HG03175 (cell line): ENCODE data around the gene C17orf78.
"Not testable (repeated sequence)": the region's sequence is repeated elsewhere in the genome, so short reads cannot be mapped to it uniquely, and the experiment has no call there.

ENCODE experiments used
- ATAC-seq: cut with Tn5 transposase; IDR thresholded peaks from one replicate; pipeline ENCODE4 v1.9.1; 2021; ENCODE audit warnings: mild to moderate bottlenecking, moderate library complexity; ENCODE audit not compliant: unreplicated experiment

Gene C17orf78

DNA sequence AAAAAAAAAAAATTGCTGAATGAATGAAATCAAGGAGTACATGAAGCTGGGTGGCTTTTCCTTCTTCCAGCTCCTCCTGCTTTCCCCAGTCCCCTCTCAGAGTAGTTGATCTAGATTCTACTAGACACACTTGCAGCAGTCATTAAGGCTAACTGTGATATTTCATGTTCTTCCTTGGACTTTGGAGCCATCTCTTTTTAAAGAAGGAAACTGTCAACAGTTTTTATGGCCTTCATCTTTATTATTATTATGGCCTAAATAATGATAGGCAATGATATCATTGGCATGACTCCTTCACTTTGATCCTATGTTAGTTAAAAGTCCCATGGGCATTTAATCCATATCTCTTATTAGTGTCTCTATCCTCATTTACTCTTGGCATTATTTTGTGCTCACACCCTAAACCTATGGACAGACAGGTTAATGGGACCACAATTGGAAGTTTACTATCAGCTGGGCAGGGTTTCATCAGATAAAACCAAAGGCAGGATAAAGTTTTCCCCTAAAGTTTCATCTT lies 9.7 kb downstream of the C17orf78 start:
- ATAC-seq = no peak

DNA sequence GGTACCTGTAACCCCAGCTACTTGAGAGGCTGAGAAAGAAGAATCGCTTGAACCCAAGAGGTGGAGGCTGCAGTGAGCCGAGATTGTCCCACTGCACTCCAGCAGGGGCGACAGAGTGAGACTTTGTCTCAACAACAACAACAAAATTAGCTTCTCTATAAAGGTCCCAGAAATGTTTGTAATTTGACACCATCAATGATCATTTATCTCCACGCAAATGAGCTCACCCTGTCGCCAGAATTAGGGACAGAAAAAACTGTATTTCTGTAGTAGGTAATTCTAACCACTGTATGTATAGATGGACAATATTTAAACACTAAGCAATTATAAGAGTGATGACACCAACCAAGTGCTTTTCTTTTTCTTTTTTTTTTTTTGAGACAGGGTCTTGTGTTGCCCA lies 10.7 kb downstream of the C17orf78 start:
- ATAC-seq = no peak

- no peak for ATAC-seq
Observed at GRCh38 chr17:37388266-37388665, 12.5 kb downstream of the C17orf78 start.

DNA sequence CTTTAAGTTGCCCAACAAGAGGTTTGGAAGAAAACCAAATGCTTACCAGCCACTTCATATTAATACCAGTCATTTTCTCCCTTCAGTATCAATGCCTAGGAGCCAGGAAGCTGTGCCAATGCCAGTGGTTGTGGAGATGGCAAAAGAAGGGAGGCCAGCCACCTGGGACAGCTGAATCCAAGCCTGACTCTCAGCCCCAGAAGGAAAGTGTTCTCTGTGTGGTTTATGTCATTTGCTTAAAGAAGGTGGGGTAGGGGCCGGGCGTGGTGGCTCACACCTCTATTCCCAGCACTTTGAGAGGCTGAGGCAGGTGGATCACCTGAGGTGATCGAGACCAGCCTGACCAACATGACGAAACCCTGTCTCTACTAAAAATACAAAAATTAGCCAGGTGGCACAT lies 13.4 kb downstream of the C17orf78 start:
- no peak for ATAC-seq

DNA sequence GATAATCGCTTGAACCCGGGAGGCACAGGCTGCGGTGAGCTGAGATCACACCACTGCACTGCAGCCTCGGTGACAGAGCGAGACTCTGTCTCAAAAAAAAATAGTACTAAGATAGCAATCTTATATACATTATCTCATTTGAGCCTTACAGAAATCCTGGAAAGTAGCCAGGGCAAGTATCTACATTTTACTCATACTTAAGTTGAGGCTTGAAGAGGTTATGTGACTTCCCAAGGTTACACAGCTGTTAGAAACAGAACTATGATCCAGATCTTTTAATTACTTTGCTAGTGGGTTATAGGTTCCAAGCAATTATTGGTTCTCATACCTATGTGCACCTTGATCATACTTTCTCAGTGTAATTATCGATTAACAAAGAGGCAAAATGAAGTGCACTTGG lies 15.4 kb downstream of the C17orf78 start:
- no peak for ATAC-seq

DNA sequence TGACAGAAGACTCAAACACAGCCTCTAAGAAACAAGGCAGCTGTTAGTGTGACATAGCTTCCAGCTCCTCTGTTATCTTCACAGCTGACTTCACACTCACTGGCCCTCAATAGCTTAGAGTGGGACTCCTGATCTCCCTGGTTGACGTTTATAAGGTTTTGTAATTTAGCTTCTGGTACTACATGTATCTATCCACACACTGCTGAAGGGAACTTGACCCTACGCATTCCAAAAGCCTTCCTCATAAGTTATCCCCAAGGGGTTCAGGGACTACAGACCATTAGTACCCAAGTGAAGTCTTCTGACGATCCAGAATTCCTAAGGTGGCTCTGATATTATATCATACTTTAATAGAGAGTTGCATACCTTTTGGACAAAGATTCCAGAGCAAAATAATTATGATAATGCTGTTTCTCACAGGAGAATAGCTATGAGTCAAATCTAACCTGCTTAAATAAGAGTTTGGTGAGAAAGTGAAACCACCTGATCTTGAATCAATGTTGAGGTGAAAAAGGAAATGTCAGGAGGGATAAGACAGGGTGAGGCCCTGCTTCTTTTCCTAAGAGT lies 16.3 kb downstream of the C17orf78 start:
- no peak for ATAC-seq

GRCh38 chr17:37393352-37393751 lies 17.6 kb downstream of the C17orf78 start:
- no peak for ATAC-seq

GRCh38 chr17:37399265-37399803 lies 23.5 kb downstream of the C17orf78 start:
- ATAC-seq = no peak

GRCh38 chr17:37400505-37400904 lies 24.7 kb downstream of the C17orf78 start:
- ATAC-seq = no peak

DNA sequence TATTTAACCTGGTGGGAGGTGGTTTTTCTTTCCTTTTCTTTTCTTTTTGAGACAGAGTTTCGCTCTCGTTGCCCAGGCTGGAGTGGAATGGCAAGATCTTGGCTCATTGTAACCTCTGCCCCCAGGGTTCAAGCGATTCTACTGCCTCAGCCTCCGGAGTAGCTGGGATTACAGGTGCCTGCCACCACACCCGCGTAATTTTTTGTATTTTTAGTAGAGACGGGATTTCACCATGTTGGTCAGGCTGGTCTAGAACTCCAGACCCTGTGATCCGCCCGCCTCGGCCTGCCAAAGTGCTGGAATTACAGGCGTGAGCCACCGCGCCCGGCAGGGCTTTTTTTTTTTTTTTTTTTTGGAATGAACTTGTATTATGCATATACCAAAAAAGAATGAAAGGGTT lies 29.7 kb downstream of the C17orf78 start:
- not testable (repeated sequence) for ATAC-seq

DNA sequence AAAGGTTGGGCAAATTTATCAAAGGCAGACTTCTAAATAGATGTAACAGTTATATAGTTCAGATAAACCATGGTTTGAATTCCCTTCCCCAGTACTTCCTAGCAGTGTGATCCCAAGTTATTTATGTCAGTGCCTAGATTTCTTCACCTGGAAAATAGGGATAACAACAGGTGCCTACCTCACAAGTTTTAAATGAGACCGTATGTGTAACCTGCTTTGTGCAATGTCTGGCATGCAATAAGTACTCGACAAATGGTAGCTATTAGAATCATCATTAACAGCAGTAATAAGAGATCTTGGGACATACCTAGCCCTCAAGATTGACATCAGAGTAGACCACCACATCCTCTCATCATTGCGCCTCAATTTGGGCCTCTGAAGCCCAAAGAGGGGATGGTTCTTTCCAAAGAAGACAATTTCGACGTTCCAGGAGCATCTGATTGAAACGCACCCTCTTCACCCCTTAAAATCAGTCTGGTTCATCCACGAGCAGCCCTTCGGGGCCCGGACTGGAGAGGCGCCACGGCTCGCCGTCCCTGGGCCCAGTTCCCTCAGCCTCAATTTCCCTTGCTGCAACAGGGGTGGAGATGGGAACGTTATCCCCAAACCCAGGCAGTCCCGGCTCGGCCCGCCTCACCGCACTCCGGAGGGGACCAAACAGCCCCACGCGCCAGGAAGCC lies 30.3 kb downstream of the C17orf78 start:
- peak; percentile 31 for ATAC-seq

- ATAC-seq = peak; percentile 87
Observed at GRCh38 chr17:37406635-37407461, 31.1 kb downstream of the C17orf78 start, which contains the start of the genes ACACA and TADA2A. Gene ACACA, minus strand, starts transcription at chr17:37406836. Its CDS starts 537 bp downstream, at chr17:37406299. Gene TADA2A, plus strand, starts transcription at chr17:37406886. Its CDS starts 4,480 bp downstream, at chr17:37411366.

DNA sequence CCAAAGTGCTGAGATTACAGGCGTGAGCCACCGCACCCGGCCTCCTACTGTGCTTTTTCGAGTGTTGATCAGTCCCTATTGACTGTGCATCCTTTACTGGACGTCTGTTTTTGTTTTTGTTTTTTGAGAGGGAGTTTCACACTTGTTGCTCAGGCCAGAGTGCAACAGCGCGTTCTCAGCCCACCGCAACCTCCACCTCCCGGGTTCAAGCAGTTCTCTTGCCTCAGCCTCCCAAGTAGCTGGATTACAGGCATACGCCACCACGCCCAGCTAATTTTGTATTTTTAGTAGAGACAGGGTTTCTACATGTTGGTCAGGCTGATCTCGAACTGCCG lies 32.3 kb downstream of the C17orf78 start:
- ATAC-seq = not testable (repeated sequence)

GRCh38 chr17:37410357-37410756 lies 34.6 kb downstream of the C17orf78 start:
- ATAC-seq = no peak

GRCh38 chr17:37413875-37414519 lies 38.2 kb downstream of the C17orf78 start:
- no peak for ATAC-seq

GRCh38 chr17:37417852-37418251 lies 42.1 kb downstream of the C17orf78 start:
- ATAC-seq = no peak

GRCh38 chr17:37422971-37423625 lies 47.3 kb downstream of the C17orf78 start:
- no peak for ATAC-seq

DNA sequence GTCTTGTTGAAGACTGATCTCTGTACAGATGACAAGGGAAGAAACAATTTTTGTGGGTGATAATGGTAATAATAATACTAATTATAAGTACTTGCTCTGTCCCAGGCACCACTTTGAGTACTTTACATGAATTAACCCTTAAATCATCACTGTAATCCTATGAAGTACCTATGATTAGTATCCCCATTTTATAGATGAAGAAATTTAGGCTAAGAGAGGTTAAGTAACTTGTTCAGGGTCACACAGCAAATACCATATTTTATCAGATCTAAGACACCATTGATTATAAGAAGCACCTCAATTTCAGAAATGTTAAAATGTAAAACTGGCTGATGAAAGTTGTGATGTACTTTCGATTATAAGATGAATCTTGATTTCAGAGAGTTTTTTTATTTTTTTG lies 49.5 kb downstream of the C17orf78 start:
- ATAC-seq = no peak

DNA sequence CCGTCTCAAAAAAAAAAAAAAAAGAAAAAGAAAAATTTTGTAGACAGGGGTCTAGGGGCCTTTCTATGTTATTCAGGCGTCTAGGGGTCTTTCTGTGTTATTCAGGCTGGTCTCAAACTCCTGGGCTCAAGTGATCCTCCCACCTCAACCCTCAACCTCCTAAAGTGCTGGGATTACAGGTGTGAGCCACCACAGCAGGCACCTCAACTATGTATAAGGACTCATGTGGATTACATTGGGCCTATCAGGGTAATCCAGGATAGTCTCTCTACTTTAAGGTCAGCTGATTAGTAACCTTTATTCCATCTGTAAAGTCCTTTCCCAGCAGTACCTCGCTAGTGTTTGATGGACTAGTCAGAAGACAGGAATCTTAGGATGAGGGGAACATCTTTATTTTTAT lies 53.3 kb downstream of the C17orf78 start:
- ATAC-seq = no peak

DNA sequence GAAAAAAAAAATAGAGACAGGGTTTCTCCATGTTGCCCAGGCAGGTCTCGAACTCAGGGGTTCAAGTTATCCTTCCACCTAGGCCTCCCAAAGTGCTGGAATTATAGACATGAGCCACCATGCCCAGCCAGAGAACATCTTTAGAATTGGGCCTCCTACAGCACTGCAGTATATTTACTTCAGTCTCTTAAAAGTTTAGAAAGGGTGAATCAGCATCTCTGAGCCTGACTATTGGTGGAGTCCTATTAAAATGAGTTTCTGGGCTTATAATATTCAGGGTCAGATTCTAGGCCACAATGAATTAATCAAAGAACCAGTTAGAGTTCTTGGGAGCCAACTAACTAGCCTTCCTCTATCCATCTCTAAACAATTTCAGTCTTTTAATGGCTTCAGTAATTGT lies 53.7 kb downstream of the C17orf78 start:
- no peak for ATAC-seq
